Measurements from ENCODE around the gene AOPEP.

The AOPEP gene

DNA sequence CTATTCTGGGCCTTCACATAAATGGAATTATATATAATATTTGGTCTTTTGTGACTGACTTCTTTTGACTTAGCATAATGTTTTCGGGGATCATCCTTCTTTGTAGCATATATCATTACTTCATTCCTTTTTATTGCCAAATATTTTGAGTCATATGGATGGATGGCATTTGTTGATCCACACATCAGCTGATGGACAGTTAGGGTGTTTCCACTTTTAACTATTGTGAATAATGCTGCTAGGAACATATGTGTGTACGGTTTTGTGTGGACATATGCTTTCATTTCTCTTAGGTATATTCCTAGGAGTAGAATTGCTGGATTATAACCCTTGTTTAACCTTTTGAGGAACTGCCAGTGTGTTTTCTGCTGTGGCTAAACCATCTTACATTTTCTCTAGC, 341.4 kb downstream of the AOPEP start:
- TF ChIP-seq TCF12 (IDR thresholded peaks at IDR 0.05; ENCODE audit: low read depth) (no peak), FOXM1 (IDR thresholded peaks at IDR 0.05; ENCODE audit: borderline replicate concordance, low read depth) (no peak), CREB1 (IDR thresholded peaks at IDR 0.05; ENCODE audit: low read depth) (no peak), CEBPB (IDR thresholded peaks at IDR 0.05) (no peak), RAD21 (IDR thresholded peaks at IDR 0.05; ENCODE audit: low read depth) (no peak), EGR1 (IDR thresholded peaks at IDR 0.05) (no peak), NFIC (IDR thresholded peaks at IDR 0.05) (no peak), EP300 (IDR thresholded peaks at IDR 0.05; ENCODE audit: borderline replicate concordance) (no peak), TEAD4 (IDR thresholded peaks at IDR 0.05) (no peak), TAF1 (IDR thresholded peaks at IDR 0.05; ENCODE audit: low read depth) (no peak), ZBTB7A (IDR thresholded peaks at IDR 0.05; ENCODE audit: low read depth) (no peak)
- TF ChIP-seq, protein P1, sequence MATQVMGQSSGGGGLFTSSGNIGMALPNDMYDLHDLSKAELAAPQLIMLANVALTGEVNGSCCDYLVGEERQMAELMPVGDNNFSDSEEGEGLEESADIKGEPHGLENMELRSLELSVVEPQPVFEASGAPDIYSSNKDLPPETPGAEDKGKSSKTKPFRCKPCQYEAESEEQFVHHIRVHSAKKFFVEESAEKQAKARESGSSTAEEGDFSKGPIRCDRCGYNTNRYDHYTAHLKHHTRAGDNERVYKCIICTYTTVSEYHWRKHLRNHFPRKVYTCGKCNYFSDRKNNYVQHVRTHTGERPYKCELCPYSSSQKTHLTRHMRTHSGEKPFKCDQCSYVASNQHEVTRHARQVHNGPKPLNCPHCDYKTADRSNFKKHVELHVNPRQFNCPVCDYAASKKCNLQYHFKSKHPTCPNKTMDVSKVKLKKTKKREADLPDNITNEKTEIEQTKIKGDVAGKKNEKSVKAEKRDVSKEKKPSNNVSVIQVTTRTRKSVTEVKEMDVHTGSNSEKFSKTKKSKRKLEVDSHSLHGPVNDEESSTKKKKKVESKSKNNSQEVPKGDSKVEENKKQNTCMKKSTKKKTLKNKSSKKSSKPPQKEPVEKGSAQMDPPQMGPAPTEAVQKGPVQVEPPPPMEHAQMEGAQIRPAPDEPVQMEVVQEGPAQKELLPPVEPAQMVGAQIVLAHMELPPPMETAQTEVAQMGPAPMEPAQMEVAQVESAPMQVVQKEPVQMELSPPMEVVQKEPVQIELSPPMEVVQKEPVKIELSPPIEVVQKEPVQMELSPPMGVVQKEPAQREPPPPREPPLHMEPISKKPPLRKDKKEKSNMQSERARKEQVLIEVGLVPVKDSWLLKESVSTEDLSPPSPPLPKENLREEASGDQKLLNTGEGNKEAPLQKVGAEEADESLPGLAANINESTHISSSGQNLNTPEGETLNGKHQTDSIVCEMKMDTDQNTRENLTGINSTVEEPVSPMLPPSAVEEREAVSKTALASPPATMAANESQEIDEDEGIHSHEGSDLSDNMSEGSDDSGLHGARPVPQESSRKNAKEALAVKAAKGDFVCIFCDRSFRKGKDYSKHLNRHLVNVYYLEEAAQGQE (IDR thresholded peaks at IDR 0.05; ENCODE audit: low read depth), result no peak
- TF ChIP-seq, protein P2, sequence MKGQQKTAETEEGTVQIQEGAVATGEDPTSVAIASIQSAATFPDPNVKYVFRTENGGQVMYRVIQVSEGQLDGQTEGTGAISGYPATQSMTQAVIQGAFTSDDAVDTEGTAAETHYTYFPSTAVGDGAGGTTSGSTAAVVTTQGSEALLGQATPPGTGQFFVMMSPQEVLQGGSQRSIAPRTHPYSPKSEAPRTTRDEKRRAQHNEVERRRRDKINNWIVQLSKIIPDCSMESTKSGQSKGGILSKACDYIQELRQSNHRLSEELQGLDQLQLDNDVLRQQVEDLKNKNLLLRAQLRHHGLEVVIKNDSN (IDR thresholded peaks at IDR 0.05), result no peak
- TF ChIP-seq, protein P3, sequence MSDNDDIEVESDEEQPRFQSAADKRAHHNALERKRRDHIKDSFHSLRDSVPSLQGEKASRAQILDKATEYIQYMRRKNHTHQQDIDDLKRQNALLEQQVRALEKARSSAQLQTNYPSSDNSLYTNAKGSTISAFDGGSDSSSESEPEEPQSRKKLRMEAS (IDR thresholded peaks at IDR 0.05), result no peak

DNA sequence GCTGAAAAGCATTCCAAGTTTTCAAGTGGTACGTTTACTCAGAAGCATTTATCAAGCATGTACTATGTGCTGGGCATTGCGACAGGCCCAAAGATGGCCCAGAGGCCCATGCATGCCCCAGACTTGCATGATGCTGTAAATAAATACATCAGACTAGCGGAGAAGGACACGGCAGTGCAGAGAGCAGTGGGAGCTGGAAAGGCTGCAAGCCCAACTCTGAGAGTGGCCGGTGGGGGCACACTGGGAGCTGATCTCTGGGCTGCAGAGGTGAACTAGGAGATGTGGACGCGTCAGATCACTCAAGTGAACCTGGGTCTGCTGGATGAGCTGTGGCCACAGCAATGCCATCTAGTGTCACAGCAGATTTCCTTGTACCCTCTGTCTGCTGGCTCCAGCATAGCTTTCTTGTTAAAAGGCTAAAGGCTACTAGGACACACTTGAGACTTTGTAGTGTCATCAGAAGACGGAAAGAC, 344.1 kb downstream of the AOPEP start:
- TF ChIP-seq NFIC (IDR thresholded peaks at IDR 0.05) (no peak), TAF1 (IDR thresholded peaks at IDR 0.05; ENCODE audit: low read depth) (no peak), EP300 (IDR thresholded peaks at IDR 0.05; ENCODE audit: borderline replicate concordance) (no peak), FOXM1 (IDR thresholded peaks at IDR 0.05; ENCODE audit: borderline replicate concordance, low read depth) (no peak), TEAD4 (IDR thresholded peaks at IDR 0.05) (no peak), TCF12 (IDR thresholded peaks at IDR 0.05; ENCODE audit: low read depth) (no peak), RAD21 (IDR thresholded peaks at IDR 0.05; ENCODE audit: low read depth) (no peak), EGR1 (IDR thresholded peaks at IDR 0.05) (no peak), YY1 (IDR thresholded peaks at IDR 0.05; ENCODE audit: low read depth) (no peak)
- TF ChIP-seq, protein P2 (IDR thresholded peaks at IDR 0.05), result no peak
- TF ChIP-seq, protein P1 (IDR thresholded peaks at IDR 0.05; ENCODE audit: low read depth), result no peak

DNA sequence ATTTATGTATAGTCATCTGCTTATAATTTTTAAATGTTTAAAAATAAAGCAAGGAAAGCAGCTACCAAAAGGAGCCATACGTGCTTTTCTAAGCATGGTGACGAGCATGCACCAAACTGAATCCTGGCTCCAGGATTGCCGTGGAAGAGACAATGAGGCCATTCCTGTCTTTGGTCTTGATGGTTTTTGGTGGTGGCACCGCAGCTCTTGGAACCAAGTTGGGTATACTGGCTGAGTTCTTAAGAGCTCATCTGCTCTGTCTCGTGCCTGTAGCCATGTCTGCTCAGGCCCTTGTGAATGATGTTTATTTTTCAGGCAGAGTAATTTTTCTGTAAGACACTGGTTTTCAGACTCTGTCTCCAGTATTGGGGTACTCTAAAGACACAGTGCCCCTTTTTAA, 345.0 kb downstream of the AOPEP start:
- TF ChIP-seq TAF1 (IDR thresholded peaks at IDR 0.05; ENCODE audit: low read depth) (no peak), CEBPB (IDR thresholded peaks at IDR 0.05) (no peak), TEAD4 (IDR thresholded peaks at IDR 0.05) (no peak), ZBTB7A (IDR thresholded peaks at IDR 0.05; ENCODE audit: low read depth) (no peak), FOXM1 (IDR thresholded peaks at IDR 0.05; ENCODE audit: borderline replicate concordance, low read depth) (no peak), YY1 (IDR thresholded peaks at IDR 0.05; ENCODE audit: low read depth) (no peak), NFIC (IDR thresholded peaks at IDR 0.05) (no peak), RAD21 (IDR thresholded peaks at IDR 0.05; ENCODE audit: low read depth) (no peak), TCF12 (IDR thresholded peaks at IDR 0.05; ENCODE audit: low read depth) (no peak), EP300 (IDR thresholded peaks at IDR 0.05; ENCODE audit: borderline replicate concordance) (no peak), CREB1 (IDR thresholded peaks at IDR 0.05; ENCODE audit: low read depth) (no peak), EGR1 (IDR thresholded peaks at IDR 0.05) (no peak)
- TF ChIP-seq, protein P1 (IDR thresholded peaks at IDR 0.05; ENCODE audit: low read depth), result no peak
- TF ChIP-seq, protein P2 (IDR thresholded peaks at IDR 0.05), result no peak
- TF ChIP-seq, protein P3 (IDR thresholded peaks at IDR 0.05), result no peak

DNA sequence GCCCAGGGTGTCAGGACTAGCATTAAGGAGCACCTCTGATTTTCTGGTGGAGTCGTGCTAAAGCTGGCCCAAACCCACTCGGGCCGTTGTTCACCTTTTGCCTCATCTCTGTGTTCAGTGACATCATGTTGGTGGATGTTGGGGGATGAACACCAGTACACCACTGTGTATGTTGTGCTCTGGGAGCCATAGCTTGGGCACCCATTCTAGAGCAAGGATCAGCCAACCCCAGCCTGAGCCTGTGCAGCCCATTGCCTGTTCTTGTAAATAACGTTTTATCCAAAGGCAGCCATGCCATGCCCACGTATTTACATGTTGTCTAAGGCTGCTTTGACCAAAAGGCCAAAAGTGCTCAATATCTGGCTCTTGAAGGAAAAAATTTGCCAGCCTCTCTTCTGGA, 345.4 kb downstream of the AOPEP start:
- no peak for TF ChIP-seq TAF1 (IDR thresholded peaks at IDR 0.05; ENCODE audit: low read depth)
